HCT116 (cell line): ENCODE data around the gene MBOAT7.

Experiments
- CBX3 ChIP-seq: IDR thresholded peaks from 2 replicates; pipeline ENCODE4 v1.6.1; 2012; ENCODE audit warnings: low read depth
- CEBPB ChIP-seq: IDR thresholded peaks from 2 replicates; pipeline ENCODE4 v1.6.1; 2012; ENCODE audit warnings: low read depth
- CTCF ChIP-seq, 3 experiments: fragments of 200-600 bp in 1 of 3; sonication (generic) in 1 of 3; IDR thresholded peaks in 2 of 3; conservative IDR thresholded peaks in 1 of 3; 2 replicates each; pipeline ENCODE4 v1.5.1; 2012 to 2017; ENCODE audit warnings: low read depth in 2 of 3, low read length in 2 of 3, antibody characterized with exemption in 1 of 3, borderline replicate concordance in 1 of 3, control low read depth in 1 of 3, mild to moderate bottlenecking in 1 of 3, mixed read lengths in 1 of 3, mixed run types in 1 of 3, moderate library complexity in 1 of 3; ENCODE audit not compliant: insufficient read depth in 1 of 3
- EZH2 ChIP-seq: fragments of 200-600 bp; sonication (generic); IDR thresholded peaks from 2 replicates; pipeline ENCODE4 v1.6.1; 2017; ENCODE audit warnings: antibody characterized with exemption, mixed run types
- EZH2phosphoT487 ChIP-seq: fragments of 200-600 bp; IDR thresholded peaks from 2 replicates; pipeline ENCODE4 v1.6.1; 2018; ENCODE audit warnings: antibody characterized with exemption, borderline replicate concordance
- POLR2A ChIP-seq: IDR thresholded peaks from 2 replicates; pipeline ENCODE4 v1.7.0; 2011; ENCODE audit warnings: borderline replicate concordance; ENCODE audit not compliant: insufficient read depth, insufficient read length; ENCODE audit errors: extremely low read depth
- POLR2AphosphoS5 ChIP-seq: IDR thresholded peaks from 2 replicates; pipeline ENCODE4 v1.6.1; 2011; ENCODE audit warnings: mild to moderate bottlenecking, low read depth, low read length, moderate library complexity
- RAD21 ChIP-seq: IDR thresholded peaks from 2 replicates; pipeline ENCODE4 v1.6.1; 2012; ENCODE audit warnings: low read depth, mild to moderate bottlenecking
- REST ChIP-seq: IDR thresholded peaks from 2 replicates; pipeline ENCODE4 v1.6.1; 2012; ENCODE audit warnings: low read depth
- SP1 ChIP-seq: IDR thresholded peaks from 2 replicates; pipeline ENCODE4 v1.6.1; 2012; ENCODE audit warnings: low read depth
- TCF7L2 ChIP-seq: IDR thresholded peaks from 2 replicates; pipeline ENCODE4 v1.7.0; 2011; ENCODE audit warnings: borderline replicate concordance, inconsistent platforms; ENCODE audit not compliant: insufficient read depth, insufficient read length; ENCODE audit errors: extremely low read depth
- ZFX ChIP-seq: fragments of 450-650 bp; IDR thresholded peaks from 2 replicates; pipeline ENCODE4 v1.6.1; 2017

GRCh38 chr19:54173359-54173699, 16.1 kb downstream of the MBOAT7 start:
- TF ChIP-seq EZH2 (no peak), POLR2AphosphoS5 (no peak), CTCF (IDR thresholded peaks at IDR 0.05 in 2 of 3, conservative IDR thresholded peaks at IDR 0.05 in 1 of 3; ENCODE audit: borderline replicate concordance in 1 of 3, insufficient read depth in 1 of 3, low read depth in 2 of 3, low read length in 2 of 3) (no peak), TCF7L2 (no peak), EZH2phosphoT487 (no peak), RAD21 (no peak), SP1 (no peak), POLR2A (no peak), CEBPB (no peak), ZFX (no peak), CBX3 (no peak), REST (no peak)
